Suprapubic skin (tissue), 4 donors: ENCODE results near the gene CCDC88C. TPM values are rescaled to one million over a fixed set of nuclear protein-coding genes. Genes with fewer than 3 reads are reported as not detected.

Experiments
- DNase-seq, 2 donors: peaks; one replicate each; pipeline ENCODE4 v3.0.0-alpha.2; 2019; ENCODE audit warnings: low spot score in 2 of 2
- H3K27ac ChIP-seq: fragments of 200-600 bp; sonication (generic); one replicate; pipeline ENCODE4 v1.5.1; 2019
- H3K27me3 ChIP-seq: fragments of 200-600 bp; sonication (generic); one replicate; pipeline ENCODE4 v1.5.1; 2019
- H3K36me3 ChIP-seq: fragments of 200-600 bp; sonication (generic); one replicate; pipeline ENCODE4 v1.5.1; 2019
- H3K4me1 ChIP-seq: fragments of 200-600 bp; sonication (generic); one replicate; pipeline ENCODE4 v1.5.1; 2019
- H3K4me3 ChIP-seq: fragments of 200-600 bp; sonication (generic); one replicate; pipeline ENCODE4 v1.5.1; 2019; ENCODE audit warnings: mild to moderate bottlenecking
- H3K9me3 ChIP-seq: fragments of 200-600 bp; sonication (generic); one replicate; pipeline ENCODE4 v1.5.1; 2019
- EP300 ChIP-seq: sonication (generic); formaldehyde crosslinking; IDR thresholded peaks from one replicate; pipeline ENCODE4 v1.6.1; 2017; ENCODE audit warnings: antibody characterized with exemption
- POLR2A ChIP-seq, 2 donors: fragments of 450-650 bp; IDR thresholded peaks; one replicate each; pipeline ENCODE4 v1.6.1; 2017; ENCODE audit warnings: antibody characterized with exemption in 2 of 2, mild to moderate bottlenecking in 2 of 2, moderate library complexity in 2 of 2
- POLR2AphosphoS5 ChIP-seq, 3 donors: sonication (generic); formaldehyde crosslinking; IDR thresholded peaks; one replicate each; pipeline ENCODE4 v1.6.1; 2017; ENCODE audit warnings: antibody characterized with exemption in 3 of 3
- WGBS: methylation state at CpG from one replicate; pipeline ENCODE4 v1.1.5; 2018; 5-methylcytosine and 5-hydroxymethylcytosine counted together
- total RNA-seq, 4 donors: library from RNA; depleted of rRNA; stranded (reverse); fragments of >200 nt; gene quantifications; one replicate each; pipeline ENCODE4 v1.1.0, GENCODE V29; 2016
- TF ChIP-seq, protein P1 (sequence below), 2 donors: fragments of 200-600 bp in 1 of 2; fragments of 450-650 bp in 1 of 2; sonication (generic) in 1 of 2; IDR thresholded peaks; one replicate each; pipeline ENCODE4 v1.5.1; 2016 to 2019; ENCODE audit warnings: antibody characterized with exemption in 2 of 2, mild to moderate bottlenecking in 1 of 2, moderate library complexity in 1 of 2

Gene CCDC88C
- total RNA-seq, 4 donors from 2014 or later, result 16.6 to 25.0 (median 22.8) TPM

DNA sequence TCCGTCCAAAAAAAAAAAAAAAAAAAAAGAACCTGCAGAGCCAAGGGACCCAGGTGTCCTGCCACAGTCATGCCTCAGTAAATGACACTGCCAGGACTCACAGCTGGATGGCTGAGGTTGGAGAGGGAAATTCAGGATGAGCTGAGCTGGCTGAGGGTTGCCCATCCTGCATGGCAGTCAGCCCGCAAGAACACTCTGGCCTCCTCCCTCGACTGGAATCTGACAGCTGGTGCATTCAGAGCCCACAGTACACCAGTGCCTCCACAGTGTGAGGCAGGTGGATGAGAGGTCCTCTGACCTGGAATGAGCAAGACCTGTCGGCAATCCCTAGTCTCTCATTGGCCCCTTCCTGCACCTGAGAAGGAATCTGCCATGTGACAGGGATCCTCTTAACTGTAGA, 98.7 kb downstream of the CCDC88C start:
- 78% methylated on average over 3 of the region's 4 CpGs for WGBS
- H3K9me3 ChIP-seq, result no peaks in the 10 kb centered on the region
- no peak for DNase-seq
- TF ChIP-seq POLR2AphosphoS5 (IDR thresholded peaks at IDR 0.05), result no peak
- no peak for TF ChIP-seq POLR2A (IDR thresholded peaks at IDR 0.05)
- TF ChIP-seq EP300, result no peak
- TF ChIP-seq, protein P1, sequence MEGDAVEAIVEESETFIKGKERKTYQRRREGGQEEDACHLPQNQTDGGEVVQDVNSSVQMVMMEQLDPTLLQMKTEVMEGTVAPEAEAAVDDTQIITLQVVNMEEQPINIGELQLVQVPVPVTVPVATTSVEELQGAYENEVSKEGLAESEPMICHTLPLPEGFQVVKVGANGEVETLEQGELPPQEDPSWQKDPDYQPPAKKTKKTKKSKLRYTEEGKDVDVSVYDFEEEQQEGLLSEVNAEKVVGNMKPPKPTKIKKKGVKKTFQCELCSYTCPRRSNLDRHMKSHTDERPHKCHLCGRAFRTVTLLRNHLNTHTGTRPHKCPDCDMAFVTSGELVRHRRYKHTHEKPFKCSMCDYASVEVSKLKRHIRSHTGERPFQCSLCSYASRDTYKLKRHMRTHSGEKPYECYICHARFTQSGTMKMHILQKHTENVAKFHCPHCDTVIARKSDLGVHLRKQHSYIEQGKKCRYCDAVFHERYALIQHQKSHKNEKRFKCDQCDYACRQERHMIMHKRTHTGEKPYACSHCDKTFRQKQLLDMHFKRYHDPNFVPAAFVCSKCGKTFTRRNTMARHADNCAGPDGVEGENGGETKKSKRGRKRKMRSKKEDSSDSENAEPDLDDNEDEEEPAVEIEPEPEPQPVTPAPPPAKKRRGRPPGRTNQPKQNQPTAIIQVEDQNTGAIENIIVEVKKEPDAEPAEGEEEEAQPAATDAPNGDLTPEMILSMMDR (IDR thresholded peaks at IDR 0.05), result no peak
- H3K27ac ChIP-seq, result no peak overlapping the region
- no peak overlapping the region for H3K4me3 ChIP-seq
- peaks cover 23% of the 10 kb centered on the region for H3K36me3 ChIP-seq
- no peaks in the 10 kb centered on the region for H3K27me3 ChIP-seq
- H3K4me1 ChIP-seq, result peaks cover 29% of the 10 kb centered on the region

DNA sequence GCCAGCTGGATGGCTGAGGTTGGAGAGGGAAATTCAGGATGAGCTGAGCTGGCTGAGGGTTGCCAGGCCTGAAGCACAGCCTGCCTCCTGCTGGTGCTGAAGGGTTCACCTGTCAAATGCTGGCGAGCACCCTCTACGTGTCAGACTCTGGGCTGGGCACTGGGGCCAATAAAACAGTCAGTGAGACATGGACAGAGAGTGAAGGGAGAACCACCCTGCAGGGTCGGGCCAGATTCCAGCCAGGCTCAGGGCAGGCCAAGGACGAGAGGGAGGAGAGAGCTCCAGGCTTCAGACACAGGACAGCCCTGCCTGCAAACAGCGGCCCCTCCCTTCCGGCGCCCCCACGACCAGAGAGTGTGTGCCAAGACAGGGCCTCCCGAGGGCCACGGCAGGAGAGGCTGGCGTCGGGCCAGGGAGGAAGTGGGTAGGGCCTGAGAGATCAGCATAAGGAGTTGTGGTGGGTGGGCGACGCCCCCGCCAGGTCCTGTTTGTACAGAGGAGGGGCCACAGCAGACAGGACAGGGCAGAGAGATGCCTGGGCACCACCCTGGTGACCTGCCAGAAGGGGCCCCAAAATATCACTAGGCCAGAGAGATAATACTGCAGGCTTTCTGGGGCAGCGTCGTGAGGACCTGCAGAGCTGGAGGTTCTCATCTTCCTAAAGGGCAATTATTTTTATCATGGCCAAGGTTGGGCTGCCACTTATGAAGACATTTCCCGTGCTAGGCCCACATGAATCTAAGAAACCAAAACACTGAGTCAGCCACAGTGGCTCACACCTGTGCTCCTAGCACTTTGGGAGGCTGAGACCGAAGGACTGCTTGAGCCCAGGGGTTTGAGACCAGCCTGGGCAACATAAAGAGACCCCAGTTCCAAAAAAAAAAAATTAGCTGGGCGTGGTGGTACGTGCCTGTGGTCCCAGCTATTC, 100.0 kb downstream of the CCDC88C start:
- TF ChIP-seq, protein P1 (IDR thresholded peaks at IDR 0.05), result peak in 1 of 2 donors; percentile 9
- TF ChIP-seq POLR2A (IDR thresholded peaks at IDR 0.05), result no peak
- TF ChIP-seq EP300, result no peak
- TF ChIP-seq POLR2AphosphoS5 (IDR thresholded peaks at IDR 0.05), result no peak
- Histone ChIP-seq H3K4me1 (peaks cover 21% of the 10 kb centered on the region), H3K27me3 (no peaks in the 10 kb centered on the region), H3K27ac (no peak overlapping the region), H3K9me3 (no peaks in the 10 kb centered on the region), H3K36me3 (peaks cover 30% of the 10 kb centered on the region), H3K4me3 (no peak overlapping the region)
- WGBS, result 47% methylated on average over 11 of the region's 21 CpGs
- DNase-seq, result peak in 1 of 2 donors; percentile 82

DNA sequence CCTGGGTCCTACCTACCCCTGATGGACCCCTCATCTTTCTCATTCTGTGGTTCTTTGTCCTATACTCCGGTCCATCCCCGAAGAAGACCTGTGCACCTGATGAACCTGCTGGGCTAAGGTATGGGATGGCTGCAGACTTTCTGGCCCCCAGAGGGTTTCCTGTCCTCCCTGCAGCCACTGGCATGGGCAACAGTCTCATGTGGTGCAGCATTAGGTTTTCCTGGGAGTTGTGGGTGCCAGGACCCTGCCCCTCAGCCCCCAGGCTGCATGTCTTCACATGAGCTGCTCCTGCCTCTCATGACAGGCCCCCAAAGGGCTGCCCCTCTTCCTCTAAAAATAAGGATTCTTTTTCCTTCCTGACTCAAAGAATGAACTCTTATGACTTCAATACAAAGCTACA, 100.9 kb downstream of the CCDC88C start:
- no peak for DNase-seq
- H3K4me3 ChIP-seq, result no peak overlapping the region
- H3K27ac ChIP-seq, result no peak overlapping the region
- H3K27me3 ChIP-seq, result no peaks in the 10 kb centered on the region
- H3K4me1 ChIP-seq, result peaks cover 21% of the 10 kb centered on the region
- H3K9me3 ChIP-seq, result no peaks in the 10 kb centered on the region
- peaks cover 30% of the 10 kb centered on the region for H3K36me3 ChIP-seq
- TF ChIP-seq POLR2AphosphoS5 (IDR thresholded peaks at IDR 0.05) (no peak), POLR2A (IDR thresholded peaks at IDR 0.05) (no peak), EP300 (no peak)
- TF ChIP-seq, protein P1 (IDR thresholded peaks at IDR 0.05), result no peak
- WGBS, result 100% methylated on average over 2 of the region's 2 CpGs

DNA sequence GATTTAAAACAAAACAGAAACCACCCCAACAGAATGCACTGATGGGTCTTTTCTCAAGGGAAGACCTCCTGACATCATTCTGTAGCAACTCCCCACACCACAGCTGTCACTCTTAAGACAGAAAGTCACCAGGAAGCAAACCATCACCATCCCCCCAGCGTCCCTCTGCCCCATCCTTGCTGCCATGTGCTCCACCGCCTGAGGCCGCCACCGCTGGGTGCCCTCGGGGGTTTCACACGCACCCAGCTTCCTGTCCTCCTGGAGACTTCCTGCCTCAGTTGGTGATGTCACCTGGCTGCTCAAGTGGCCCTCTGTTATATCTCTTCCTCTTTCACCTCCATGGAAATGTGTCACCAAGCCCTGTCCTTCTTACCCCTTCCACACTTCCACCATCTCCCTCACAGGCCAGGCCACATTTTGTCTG, 101.8 kb downstream of the CCDC88C start:
- Histone ChIP-seq H3K9me3 (no peaks in the 10 kb centered on the region), H3K27me3 (no peaks in the 10 kb centered on the region), H3K4me1 (peaks cover 24% of the 10 kb centered on the region), H3K36me3 (peaks cover 25% of the 10 kb centered on the region), H3K4me3 (no peak overlapping the region), H3K27ac (no peak overlapping the region)
- 79% methylated on average over 6 of the region's 6 CpGs for WGBS
- no peak for DNase-seq
- no peak for TF ChIP-seq POLR2AphosphoS5 (IDR thresholded peaks at IDR 0.05)
- TF ChIP-seq EP300, result no peak
- TF ChIP-seq, protein P1 (IDR thresholded peaks at IDR 0.05), result no peak
- no peak for TF ChIP-seq POLR2A (IDR thresholded peaks at IDR 0.05)

DNA sequence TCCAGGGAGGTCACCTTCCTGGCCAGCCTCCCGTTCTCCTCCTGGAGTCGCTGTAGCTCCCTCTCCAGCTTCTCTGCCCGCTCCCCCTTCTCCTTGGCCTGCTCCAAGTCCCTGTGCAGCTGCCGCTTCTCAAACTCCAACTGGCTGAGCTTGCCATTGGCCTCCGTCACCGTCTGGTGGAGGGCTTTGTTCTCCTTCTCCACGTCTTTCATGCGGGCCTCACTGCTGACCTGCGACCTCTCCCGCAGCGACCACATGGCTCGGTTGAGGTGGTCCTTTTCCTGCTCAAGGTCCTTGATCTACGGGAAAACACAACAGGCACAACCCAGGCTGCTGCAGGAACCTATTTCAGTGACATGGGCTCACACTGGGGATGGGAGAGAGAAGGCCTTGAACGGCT, 103.8 kb downstream of the CCDC88C start:
- Histone ChIP-seq H3K36me3 (peaks cover 21% of the 10 kb centered on the region), H3K4me1 (peaks cover 24% of the 10 kb centered on the region), H3K27ac (no peak overlapping the region), H3K4me3 (no peak overlapping the region), H3K27me3 (no peaks in the 10 kb centered on the region), H3K9me3 (no peaks in the 10 kb centered on the region)
- DNase-seq, result no peak
- TF ChIP-seq, protein P1 (IDR thresholded peaks at IDR 0.05), result no peak
- TF ChIP-seq POLR2A (IDR thresholded peaks at IDR 0.05) (no peak), EP300 (no peak), POLR2AphosphoS5 (IDR thresholded peaks at IDR 0.05) (no peak)
- WGBS, result 96% methylated on average over 14 of the region's 14 CpGs
